Effector CD8-positive, alpha-beta T cell (primary cell): ENCODE results near the gene GFM2.
A peak's percentile ranks its signal among the peaks of the same experiment; 100 is the strongest.
"Not testable (repeated sequence)": the region's sequence is repeated elsewhere in the genome, so short reads cannot be mapped to it uniquely, and the experiment has no call there.

Experiments used
- DNase-seq: peaks from one replicate; lab custom pipeline; 2025; lab: John Stamatoyannopoulos, UW
- total RNA-seq, 4 experiments: gene quantifications; one replicate each; lab custom pipeline; 2026; lab: John Stamatoyannopoulos, UW

The GFM2 gene, protein sequence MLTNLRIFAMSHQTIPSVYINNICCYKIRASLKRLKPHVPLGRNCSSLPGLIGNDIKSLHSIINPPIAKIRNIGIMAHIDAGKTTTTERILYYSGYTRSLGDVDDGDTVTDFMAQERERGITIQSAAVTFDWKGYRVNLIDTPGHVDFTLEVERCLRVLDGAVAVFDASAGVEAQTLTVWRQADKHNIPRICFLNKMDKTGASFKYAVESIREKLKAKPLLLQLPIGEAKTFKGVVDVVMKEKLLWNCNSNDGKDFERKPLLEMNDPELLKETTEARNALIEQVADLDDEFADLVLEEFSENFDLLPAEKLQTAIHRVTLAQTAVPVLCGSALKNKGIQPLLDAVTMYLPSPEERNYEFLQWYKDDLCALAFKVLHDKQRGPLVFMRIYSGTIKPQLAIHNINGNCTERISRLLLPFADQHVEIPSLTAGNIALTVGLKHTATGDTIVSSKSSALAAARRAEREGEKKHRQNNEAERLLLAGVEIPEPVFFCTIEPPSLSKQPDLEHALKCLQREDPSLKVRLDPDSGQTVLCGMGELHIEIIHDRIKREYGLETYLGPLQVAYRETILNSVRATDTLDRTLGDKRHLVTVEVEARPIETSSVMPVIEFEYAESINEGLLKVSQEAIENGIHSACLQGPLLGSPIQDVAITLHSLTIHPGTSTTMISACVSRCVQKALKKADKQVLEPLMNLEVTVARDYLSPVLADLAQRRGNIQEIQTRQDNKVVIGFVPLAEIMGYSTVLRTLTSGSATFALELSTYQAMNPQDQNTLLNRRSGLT
- 33.6 to 54.7 (median 40.9) reads per million in 4 experiments for total RNA-seq

DNA sequence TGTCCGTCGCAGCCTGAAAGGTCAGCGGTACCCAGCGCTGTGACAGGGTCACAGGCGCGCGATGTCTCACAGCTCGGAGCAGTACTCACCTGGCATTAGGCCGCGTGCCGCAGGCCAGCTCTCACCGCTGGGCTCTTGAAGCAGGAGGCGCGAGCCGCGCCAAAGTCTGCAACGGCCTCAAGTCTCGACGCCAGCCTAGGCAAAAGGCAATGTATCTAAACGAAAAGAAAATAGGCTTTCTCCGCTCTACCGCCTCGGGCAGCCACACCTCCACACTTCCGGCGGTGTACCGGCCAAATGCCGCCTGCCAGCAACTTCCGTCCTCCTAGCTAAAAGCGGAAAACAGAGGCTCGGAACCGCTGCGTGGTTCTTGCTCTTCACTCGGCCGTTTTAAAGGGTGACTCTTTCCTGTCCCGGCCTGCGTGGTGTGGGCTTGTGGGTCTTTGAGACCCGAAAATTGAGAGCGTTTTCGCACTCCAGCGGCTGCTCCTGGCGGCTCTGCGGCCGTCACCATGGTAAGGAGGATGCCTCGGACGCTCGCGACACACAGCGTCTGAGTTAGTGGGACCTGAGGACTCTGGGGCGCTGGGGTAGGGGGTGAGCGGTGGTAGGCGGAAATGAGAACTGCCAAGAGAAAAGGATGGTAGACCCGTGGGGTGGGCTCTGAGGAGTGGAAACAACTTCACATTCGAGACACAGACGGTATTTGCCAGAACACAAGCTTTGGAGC, at the start of gene GFM2, which contains the start of gene NSA2:
Gene GFM2 (minus strand): TSS at position 269 of the 730 bp plus-strand sequence. CDS start 3,375 bp downstream, outside the sequence.
Gene NSA2 (plus strand): TSS at position 401 of the 730 bp plus-strand sequence. CDS start 112 bp downstream, at position 513.
- DNase-seq: peak; percentile 85

DNA sequence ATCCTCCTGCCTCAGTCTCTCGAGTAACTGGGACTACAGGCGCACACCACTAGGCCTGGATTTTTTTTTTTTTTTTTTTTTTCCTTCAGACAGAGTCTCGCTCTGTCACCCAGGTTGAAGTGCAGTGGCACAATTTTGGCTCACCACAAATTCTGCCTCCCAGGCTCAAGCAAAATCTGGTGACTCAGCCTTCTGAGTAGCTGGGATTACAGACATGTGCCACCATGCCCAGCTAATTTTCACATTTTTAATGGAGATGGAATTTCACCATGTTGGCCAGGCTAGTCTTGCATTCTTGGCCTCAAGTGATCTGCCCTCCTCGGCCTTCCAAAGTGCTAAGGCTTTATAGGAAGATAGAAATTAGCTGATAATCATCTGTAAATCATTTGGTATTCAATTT, 44.0 kb upstream of the GFM2 start:
- no peak for DNase-seq

DNA sequence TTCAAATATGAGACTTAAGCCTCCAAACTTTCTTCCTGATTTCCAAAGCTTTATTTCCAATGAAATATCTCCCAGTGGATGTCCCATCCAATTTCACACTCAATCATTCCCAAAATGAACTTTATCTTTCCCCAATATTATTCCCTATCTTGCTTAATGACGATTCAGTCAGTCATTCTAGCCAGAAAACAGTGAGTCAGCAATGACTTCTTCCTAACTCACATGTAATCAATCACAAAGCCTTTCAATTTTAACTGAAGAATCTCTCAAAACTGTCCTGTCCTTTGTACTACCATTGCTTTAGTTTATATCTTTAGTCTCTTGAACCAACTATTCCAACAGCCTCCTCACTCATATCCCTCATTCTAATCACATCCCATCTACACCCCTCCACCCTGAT, 35.0 kb upstream of the GFM2 start:
- DNase-seq: no peak

DNA sequence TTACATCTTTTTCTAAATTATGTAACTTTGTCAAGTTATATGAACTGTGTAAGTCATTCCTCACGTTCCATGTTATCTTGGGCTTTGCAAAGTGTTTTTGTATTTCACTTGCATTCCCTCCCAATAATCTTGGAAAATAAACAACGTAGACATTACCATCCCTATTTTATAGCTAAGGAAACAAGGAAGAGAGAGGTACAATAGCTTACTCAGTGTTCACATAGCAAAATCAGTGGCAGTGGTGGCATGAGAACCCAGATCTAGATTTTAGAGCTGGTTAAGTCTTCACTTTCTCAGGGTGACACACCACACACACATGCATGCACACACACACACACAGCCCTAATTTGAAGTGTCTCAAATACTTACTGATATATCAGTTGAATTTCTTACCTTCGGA, 34.3 kb upstream of the GFM2 start:
- DNase-seq: no peak

DNA sequence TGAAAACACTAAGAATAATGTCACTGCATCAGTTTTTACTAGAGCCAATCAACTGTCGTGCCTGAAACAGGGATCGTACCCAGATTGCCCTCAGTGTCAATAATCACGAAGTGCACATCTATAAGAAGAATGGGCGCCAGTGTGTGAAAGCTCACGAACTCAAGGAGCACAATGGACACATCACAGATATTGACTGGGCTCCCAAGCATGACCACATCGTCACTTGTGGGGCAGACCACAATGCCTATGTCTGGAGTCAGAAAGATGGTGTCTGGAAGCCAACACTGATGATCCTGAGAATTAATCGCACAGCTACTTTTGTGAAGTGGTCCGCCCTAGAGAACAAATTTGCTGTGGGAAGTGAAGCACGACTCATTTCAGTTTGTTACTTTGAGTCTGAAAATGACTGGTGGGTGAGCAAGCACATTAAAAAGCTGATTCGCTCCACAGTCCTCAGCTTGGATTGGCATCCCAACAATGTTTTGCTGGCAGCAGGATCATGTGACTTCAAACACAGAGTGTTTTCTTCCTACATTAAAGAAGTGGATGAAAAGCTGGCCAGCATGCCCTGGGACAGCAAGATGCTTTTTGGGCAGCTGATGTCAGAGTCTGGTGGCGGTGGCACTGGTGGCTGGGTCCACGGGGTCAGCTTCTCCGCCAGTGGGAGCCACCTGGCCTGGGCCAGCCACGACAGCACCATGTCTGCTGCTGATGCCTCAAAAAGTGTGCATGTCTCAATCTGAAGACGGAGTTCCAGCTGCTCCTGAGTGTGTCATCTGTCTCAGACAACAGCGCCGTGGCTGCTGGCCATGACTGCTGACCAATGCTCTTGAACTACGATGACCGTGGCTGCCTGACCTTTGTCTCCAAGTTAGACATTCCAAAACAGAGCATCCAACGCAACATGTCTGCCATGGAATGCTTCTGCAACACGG, 32.3 kb upstream of the GFM2 start:
- no peak for DNase-seq

DNA sequence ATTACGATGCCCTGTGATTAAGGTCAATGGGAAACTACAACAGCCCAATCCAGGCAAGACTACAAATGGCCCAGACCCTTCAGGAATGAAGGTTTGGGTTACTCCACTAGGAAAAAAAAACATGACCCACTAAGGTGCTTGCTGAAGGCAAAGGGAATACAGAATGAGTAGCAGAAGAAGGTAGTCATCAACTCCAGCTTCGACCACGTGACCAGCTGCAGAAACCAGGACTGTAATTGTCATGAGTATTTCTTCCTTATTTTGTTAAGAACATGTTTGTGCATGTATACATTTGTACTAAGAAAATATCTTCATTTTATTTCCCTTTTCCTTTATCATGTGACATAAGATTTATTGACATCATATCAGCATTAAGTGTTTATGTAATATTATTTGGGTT, 24.8 kb upstream of the GFM2 start:
- DNase-seq: not testable (repeated sequence)

DNA sequence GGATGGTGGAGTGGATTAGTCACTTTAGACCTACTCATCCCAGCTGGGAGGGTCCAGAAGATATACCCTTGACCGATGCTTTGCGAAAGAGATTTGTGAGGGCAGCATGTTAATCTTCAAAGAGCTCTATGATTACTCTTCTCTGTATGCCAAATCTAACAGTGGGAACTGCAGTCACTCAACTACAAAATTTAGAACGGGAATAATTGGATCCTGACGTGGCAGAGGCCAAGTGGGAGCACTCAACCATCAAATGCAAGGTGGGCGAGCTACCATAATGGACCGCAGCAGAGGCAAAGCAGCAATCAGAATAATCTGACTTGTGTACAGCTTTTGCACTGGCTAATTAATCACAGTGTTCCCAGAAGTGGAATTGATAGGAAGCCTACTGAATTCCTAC, 20.5 kb upstream of the GFM2 start:
- DNase-seq: no peak

DNA sequence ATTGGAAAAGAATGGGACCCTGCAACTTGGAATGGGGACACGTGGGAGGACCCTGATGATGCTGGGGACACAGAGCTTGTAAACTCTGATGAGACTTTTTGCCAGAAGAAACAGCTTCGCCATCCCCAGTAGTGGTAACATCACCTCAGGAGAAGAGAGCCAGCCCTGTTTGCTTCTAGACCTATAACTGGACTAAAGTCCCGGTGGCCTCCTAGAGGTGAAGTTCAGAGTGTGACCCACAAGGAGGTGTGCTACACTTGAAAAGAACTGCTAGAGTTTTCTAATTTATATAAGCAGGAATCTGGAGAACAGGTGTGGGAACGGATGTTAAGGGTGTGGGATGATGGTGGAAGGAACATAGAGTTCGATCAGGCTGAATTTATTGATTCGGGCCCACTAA, 19.9 kb upstream of the GFM2 start:
- no peak for DNase-seq

DNA sequence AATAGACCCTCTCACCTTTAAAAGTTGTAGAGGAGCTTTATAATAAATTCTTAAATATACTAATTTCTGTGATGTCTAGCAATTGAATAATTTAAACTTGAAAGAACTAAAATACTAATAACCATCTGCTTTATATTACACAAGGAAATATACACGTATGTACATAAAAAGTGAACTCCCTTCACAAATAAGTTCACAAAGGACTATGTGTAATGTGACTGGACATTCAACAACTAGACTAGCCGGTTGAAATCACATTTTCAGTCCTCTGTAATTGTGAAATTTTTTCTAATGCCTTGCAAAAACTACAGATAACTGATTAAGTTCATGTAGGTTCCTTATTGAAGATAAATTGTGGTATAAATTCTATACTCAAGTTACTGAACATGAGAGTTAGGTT, 11.7 kb upstream of the GFM2 start:
- DNase-seq: no peak

DNA sequence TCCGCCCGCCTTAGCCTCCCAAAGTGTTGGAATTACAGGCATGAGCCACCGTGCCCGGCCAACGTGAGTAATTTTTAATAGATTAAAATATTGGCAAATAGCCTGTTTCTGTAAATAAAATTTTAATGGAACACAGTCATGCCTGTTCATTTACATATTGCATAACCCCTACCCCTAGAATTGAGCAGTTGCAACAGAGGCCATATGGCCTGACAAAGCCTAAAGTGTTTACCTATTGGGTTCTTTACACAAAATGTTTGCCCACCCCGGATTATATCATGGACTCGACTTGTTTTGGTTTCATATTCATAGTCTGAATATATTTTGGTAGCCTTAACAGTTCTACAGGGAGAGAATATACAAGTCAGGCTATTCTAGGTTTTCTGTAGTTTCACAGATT, 5.4 kb upstream of the GFM2 start:
- no peak for DNase-seq

DNA sequence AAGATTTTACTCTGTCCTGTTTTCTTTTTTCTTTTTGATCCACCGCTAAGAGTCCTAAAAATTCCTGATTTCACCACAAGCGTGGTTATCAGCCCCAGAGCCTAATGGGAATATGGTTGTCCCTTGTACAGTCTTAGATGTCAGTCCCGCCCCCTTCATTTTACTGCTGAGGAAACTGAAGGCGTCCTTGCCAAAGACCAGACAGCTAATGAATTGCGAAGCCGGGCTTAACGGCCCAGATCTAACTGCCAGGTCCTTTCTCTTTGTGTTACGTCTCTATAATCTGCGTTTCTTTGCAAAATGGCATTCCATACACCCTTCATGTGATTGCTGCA, 629 bp upstream of the GFM2 start:
- DNase-seq: no peak

DNA sequence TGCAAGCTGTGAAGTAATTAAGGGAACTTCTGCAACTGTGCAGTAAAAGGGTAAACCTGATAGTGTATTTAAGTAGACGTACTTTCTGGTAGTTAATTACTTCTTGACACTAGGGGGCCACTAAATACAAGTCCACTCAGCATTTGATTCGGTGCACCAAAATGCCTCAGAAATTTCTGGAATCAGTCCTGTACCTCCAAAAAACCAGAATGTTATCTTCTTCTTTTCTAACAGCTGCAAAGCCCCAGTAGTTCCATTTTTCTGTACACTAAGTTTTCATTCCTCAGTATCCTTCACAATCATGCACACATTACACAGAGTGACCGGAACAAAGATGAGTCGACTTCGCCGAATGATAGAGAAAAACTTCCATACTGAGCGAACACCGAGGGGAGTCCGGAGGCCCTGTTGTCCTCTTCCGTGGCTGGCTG, 484 bp downstream of the GFM2 start:
- DNase-seq: no peak

DNA sequence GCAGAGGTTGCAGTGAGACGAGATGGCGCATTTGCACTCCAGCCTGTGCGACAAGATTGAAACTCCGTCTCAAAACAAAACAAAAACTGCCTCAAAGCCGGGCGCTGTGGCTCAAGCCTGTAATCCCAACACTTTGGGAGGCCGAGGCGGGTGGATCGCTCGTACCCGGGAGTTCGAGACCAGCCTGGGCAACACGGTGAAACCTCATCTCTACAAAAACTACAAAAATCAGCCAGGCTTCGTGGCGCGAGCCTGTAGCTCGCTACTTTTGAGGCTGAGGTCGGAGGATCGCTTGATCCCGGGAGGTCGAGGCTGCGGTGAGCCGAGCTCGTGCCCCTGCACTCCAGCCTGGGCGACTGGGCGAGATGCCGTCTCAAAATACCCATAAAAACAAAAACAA, 988 bp downstream of the GFM2 start:
- DNase-seq: no peak

DNA sequence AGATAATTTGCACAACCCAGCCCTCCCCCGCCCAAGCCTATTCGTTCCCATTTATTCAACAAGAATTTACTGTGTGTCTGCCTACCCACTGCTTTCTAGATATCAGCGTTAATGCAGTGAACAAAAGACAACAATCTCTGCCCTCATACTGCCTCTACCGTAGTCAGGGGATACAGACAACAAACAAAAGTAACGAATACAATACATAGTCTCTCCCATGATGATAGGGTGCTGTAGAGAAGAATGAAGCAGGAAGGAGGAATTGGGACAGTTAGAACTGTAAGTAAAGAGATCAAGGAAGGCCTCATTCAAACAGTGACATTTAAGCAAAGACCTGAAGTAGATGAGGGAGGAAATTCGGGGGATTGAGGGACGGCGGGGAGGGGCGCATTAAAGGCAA, 1.7 kb downstream of the GFM2 start:
- no peak for DNase-seq

DNA sequence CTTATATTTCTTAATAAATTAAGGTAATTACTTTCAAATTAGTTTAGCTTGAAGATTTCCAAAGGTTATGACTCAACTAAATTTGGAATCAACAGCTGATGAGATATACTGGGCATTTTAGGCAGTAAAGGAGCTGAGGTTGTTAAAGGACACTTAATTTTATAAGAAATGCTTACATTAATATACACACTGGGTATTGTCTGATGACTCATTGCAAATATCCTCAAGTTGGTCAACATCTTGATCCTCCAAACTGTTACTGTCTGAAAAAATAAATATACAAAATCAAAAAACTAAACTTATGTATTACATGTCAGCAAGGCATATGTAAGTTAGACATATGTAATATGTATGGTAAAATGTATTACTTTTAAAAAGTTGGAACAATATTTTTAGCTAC, 3.4 kb downstream of the GFM2 start:
- DNase-seq: no peak

DNA sequence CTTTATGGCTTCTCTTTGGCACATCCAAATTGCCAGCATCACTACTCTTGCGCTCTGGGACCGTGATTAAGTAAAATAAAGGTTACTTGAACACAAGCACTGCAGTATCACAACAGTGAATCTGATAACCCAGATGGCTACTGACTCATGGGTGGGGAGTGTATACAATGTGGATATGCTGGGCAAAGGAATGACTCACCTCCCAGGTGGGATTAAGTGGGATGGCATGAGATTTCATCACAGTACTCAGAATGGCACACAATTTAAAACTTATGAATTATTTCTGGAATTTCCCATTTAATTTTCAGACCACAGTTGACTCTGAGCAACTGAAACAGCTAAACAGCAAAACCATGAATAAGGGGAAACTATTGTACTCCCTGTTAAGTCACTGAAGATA, 4.3 kb downstream of the GFM2 start:
- DNase-seq: no peak

DNA sequence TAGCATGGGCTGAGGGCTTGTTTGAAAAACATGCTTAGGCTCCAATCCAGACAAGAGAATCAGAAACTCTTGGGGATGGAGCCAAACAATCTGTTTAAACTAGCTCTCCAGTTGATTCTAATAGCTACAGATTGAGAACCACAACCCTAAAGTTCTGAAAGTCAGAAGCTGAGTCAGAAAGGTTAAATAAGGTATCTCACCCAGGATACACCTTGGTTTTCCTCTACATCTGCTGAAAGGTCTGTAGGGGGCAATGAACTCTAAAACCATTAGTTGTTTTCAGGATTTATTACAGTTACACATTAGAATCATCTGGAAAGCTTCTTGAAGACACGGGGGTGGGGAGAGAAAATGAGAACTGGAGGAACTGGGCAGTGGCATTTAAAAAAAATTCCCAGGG, 5.7 kb downstream of the GFM2 start:
- DNase-seq: no peak

DNA sequence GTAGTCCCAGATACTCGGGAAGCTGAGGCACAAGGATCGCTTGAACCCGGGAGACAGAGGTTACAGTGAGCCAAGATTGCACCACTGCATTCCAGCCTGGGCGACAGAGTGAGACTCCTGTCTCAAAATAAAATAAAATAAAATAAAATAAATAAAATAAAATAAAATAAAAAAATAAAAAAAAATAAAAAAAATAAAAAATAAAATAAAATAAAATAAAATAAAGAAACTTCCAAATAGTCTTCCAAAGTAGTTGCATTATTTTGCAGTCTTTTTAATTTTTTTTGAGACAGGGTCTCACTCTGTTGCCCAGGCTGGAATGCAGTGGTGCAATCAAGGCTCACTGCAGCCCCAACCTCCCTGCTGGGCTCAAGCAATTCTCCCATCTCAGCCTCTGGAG, 18.2 kb downstream of the GFM2 start:
- not testable (repeated sequence) for DNase-seq

DNA sequence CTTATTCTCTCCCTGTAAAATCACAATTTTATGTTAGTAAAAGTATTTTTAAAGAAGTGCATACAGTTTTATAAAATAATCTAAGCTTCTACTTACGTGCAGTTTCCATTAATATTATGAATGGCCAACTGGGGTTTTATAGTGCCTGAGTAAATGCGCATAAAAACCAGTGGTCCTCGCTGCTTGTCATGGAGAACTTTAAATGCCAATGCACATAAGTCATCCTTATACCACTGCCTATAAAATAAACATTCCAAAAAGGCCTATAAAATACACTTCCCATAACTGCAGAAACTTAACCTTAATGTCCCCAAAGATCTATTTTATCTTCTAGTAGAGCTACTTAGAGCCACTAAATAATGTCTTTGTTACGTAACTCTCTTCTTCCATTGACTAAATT, 28.5 kb downstream of the GFM2 start:
- no peak for DNase-seq

DNA sequence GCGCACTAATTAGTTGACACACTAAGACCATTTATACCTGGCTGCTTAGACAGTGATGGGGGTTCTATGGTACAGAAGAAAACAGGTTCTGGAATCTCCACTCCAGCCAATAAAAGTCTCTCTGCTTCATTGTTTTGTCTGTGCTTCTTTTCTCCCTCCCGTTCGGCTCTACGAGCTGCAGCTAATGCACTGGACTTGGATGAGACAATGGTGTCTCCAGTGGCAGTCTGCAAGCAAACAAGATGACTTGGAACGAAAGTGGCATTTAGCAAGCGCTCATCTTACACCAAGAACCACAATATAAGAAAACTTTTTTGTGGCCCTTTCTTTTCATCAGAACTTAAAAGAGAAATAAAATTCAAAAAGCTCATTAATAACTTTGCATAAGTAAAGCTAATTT, 30.2 kb downstream of the GFM2 start:
- DNase-seq: no peak

DNA sequence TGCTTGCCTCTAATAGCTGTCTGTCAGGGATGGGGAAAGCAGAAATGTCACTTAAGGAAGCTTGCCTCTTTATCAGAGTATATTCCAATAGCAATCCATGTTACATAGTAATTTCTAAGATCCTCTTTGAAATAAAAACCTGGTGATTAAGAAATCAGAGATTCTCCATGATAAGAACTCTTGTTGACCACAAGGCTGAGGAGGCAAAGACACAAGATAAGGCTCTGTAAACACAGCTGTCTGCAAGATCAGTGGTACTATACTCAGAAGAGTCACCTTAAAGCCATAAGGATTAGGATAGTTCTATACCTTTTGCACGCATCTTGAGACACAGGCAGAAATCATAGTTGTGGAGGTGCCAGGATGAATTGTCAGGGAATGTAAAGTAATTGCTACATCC, 41.6 kb downstream of the GFM2 start:
- no peak for DNase-seq
